WTC11 (cell line): ENCODE measurements around the gene USP2. TPM values are rescaled to one million over a fixed set of nuclear protein-coding genes. Genes with fewer than 3 reads are reported as not detected.

Experiments
- ARID4B ChIP-seq: sonication (generic); formaldehyde crosslinking; IDR thresholded peaks from 2 replicates; pipeline ENCODE4 v1.8.0; 2023; ENCODE audit warnings: missing genetic modification reagents, mild to moderate bottlenecking, borderline replicate concordance
- CBFB ChIP-seq: sonication (generic); formaldehyde crosslinking; IDR thresholded peaks from 2 replicates; pipeline ENCODE4 v1.8.1; 2022; ENCODE audit warnings: mild to moderate bottlenecking, low read depth, missing genetic modification reagents
- CREM ChIP-seq: sonication (generic); formaldehyde crosslinking; IDR thresholded peaks from 2 replicates; pipeline ENCODE4 v1.8.1; 2022; ENCODE audit warnings: mild to moderate bottlenecking, missing genetic modification reagents, moderate library complexity
- E2F4 ChIP-seq: sonication (generic); formaldehyde crosslinking; IDR thresholded peaks from 2 replicates; pipeline ENCODE4 v1.8.1; 2022; ENCODE audit warnings: low read depth, mild to moderate bottlenecking, moderate library complexity, missing genetic modification reagents, borderline replicate concordance
- FOXP1 ChIP-seq: sonication (generic); formaldehyde crosslinking; IDR thresholded peaks from 2 replicates; pipeline ENCODE4 v1.8.0; 2022; ENCODE audit warnings: missing genetic modification reagents, mild to moderate bottlenecking, moderate library complexity, borderline replicate concordance
- GTF2I ChIP-seq: fragments of 250-450 bp; sonication (Bioruptor Pico); conservative IDR thresholded peaks from 2 replicates; pipeline ENCODE4 v1.4.0; 2021; ENCODE audit warnings: mild to moderate bottlenecking
- IRF1 ChIP-seq: sonication (generic); formaldehyde crosslinking; IDR thresholded peaks from 2 replicates; pipeline ENCODE4 v1.8.0; 2023; ENCODE audit warnings: missing genetic modification reagents
- JAZF1 ChIP-seq: fragments of 250-450 bp; sonication (Bioruptor Pico); IDR thresholded peaks from 2 replicates; pipeline ENCODE4 v1.9.0; 2021; ENCODE audit warnings: moderate library complexity, mild to moderate bottlenecking, inconsistent platforms
- JUN ChIP-seq: sonication (generic); formaldehyde crosslinking; IDR thresholded peaks from 2 replicates; pipeline ENCODE4 v1.8.0; 2023; ENCODE audit warnings: mild to moderate bottlenecking, missing genetic modification reagents
- KAT7 ChIP-seq: sonication (generic); formaldehyde crosslinking; IDR thresholded peaks from 2 replicates; pipeline ENCODE4 v1.8.1; 2023; ENCODE audit warnings: missing genetic modification reagents, mild to moderate bottlenecking, borderline replicate concordance
- NFATC4 ChIP-seq: fragments of 250-450 bp; sonication (Bioruptor Pico); IDR thresholded peaks from 2 replicates; pipeline ENCODE4 v1.9.0; 2021; ENCODE audit warnings: mild to moderate bottlenecking
- NFYB ChIP-seq: sonication (generic); formaldehyde crosslinking; conservative IDR thresholded peaks from 2 replicates; pipeline ENCODE4 v1.8.0; 2022; ENCODE audit warnings: low read depth, missing genetic modification reagents
- RELA ChIP-seq: sonication (generic); formaldehyde crosslinking; IDR thresholded peaks from 2 replicates; pipeline ENCODE4 v1.8.1; 2022; ENCODE audit warnings: missing genetic modification reagents, mild to moderate bottlenecking, borderline replicate concordance
- SMAD3 ChIP-seq: sonication (generic); formaldehyde crosslinking; IDR thresholded peaks from 2 replicates; pipeline ENCODE4 v1.8.0; 2022; ENCODE audit warnings: missing genetic modification reagents, mild to moderate bottlenecking, borderline replicate concordance
- SMAD4 ChIP-seq: sonication (generic); formaldehyde crosslinking; IDR thresholded peaks from 2 replicates; pipeline ENCODE4 v1.8.0; 2022; ENCODE audit warnings: mild to moderate bottlenecking, missing genetic modification reagents
- SP1 ChIP-seq: sonication (generic); formaldehyde crosslinking; conservative IDR thresholded peaks from 2 replicates; pipeline ENCODE4 v1.8.1; 2022; ENCODE audit warnings: missing genetic modification reagents
- TCF7 ChIP-seq: sonication (generic); formaldehyde crosslinking; IDR thresholded peaks from 2 replicates; pipeline ENCODE4 v1.8.0; 2022; ENCODE audit warnings: mild to moderate bottlenecking, low read depth, missing genetic modification reagents, moderate library complexity
- TEAD1 ChIP-seq: sonication (generic); formaldehyde crosslinking; IDR thresholded peaks from 2 replicates; pipeline ENCODE4 v1.8.0; 2022; ENCODE audit warnings: mild to moderate bottlenecking, missing genetic modification reagents
- USF1 ChIP-seq: sonication (generic); formaldehyde crosslinking; IDR thresholded peaks from 2 replicates; pipeline ENCODE4 v1.8.0; 2022; ENCODE audit warnings: mild to moderate bottlenecking, missing genetic modification reagents
- ZBTB21 ChIP-seq: sonication (generic); formaldehyde crosslinking; IDR thresholded peaks from 2 replicates; pipeline ENCODE4 v1.8.1; 2023; ENCODE audit warnings: mild to moderate bottlenecking, missing genetic modification reagents, borderline replicate concordance
- ZNF121 ChIP-seq: sonication (generic); formaldehyde crosslinking; IDR thresholded peaks from 2 replicates; pipeline ENCODE4 v1.8.0; 2023; ENCODE audit warnings: missing genetic modification reagents
- ZNF396 ChIP-seq: fragments of 250-450 bp; sonication (Bioruptor Pico); IDR thresholded peaks from 2 replicates; pipeline ENCODE4 v1.8.0; 2021; ENCODE audit warnings: mild to moderate bottlenecking, moderate library complexity, borderline replicate concordance
- ZNF423 ChIP-seq: fragments of 250-450 bp; sonication (Bioruptor Pico); IDR thresholded peaks from 2 replicates; pipeline ENCODE4 v2.1.2; 2022; ENCODE audit warnings: mild to moderate bottlenecking, moderate library complexity
- total RNA-seq: library from RNA; stranded (reverse); gene quantifications from 3 replicates; pipeline ENCODE4 v1.2.3, GENCODE V29; 2021
- TF ChIP-seq, protein P1 (sequence below): sonication (generic); formaldehyde crosslinking; IDR thresholded peaks from 2 replicates; pipeline ENCODE4 v1.8.1; 2023; ENCODE audit warnings: mild to moderate bottlenecking, missing genetic modification reagents, moderate library complexity
- TF ChIP-seq, protein P2 (sequence below): fragments of 250-450 bp; sonication (Bioruptor Pico); IDR thresholded peaks from 2 replicates; pipeline ENCODE4 v1.9.0; 2021; ENCODE audit warnings: mild to moderate bottlenecking
- TF ChIP-seq, protein P3 (sequence below): sonication (generic); formaldehyde crosslinking; IDR thresholded peaks from 2 replicates; pipeline ENCODE4 v1.8.1; 2023; ENCODE audit warnings: mild to moderate bottlenecking, missing genetic modification reagents, borderline replicate concordance

The USP2 gene
- total RNA-seq, 1 experiment from 2014 or later: 8.0 TPM

DNA sequence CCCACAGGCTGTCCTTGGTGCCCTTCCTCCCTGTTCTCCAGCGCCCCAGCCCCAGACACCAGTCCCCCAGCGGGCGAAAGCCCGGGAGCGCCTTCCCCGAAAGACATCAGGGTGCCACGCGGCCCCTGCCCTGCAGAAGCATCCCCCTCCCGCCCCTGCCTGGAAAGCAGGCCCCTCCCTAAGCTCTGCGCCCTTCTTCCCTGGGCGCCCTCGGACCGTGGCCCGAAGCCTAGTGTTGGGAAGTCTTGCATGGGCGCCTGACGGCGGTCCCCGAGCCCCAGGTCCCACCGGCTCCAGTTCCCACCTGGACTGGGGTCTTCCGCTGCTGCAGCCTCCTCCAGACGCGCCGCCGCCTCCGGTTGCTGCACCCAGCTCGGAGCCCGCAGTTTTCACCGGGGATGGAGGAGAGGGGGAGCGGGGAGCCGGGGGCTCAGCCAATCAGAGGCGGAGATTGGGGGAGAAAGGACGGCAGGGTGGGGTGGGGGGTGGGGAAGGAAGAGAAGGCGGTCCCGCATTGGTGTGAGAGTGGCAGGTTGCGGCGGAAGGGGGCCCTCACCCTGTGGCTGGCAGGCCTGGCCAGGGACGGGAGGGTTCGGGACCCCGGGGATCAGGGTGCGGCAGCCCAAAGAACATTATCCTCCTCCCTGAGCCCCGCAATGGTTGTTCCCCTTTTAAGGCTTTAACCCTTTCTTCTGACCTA lies 41.5 kb upstream of the USP2 start, which contains the start of gene THY1 (continued):
- TF ChIP-seq JAZF1 (no peak), ZNF121 (no peak), SP1 (CRISPR knock-in tag) (peak; percentile 48), TEAD1 (peak; percentile 30; the same call in 1 of the 2 replicates), KAT7 (no peak), SMAD4 (no peak), GTF2I (CRISPR knock-in tag) (no peak), CBFB (CRISPR knock-in tag) (no peak), ZNF423 (CRISPR knock-in tag) (no peak), E2F4 (CRISPR knock-in tag) (no peak), TCF7 (CRISPR knock-in tag) (no peak), NFYB (CRISPR knock-in tag) (peak; percentile 27), ARID4B (peak; percentile 66; the same call in 1 of the 2 replicates), RELA (no peak), FOXP1 (CRISPR knock-in tag) (peak; percentile 44; the same call in 1 of the 2 replicates), SMAD3 (CRISPR knock-in tag) (peak; percentile 35; the same call in 1 of the 2 replicates), ZNF396 (CRISPR knock-in tag) (no peak), NFATC4 (no peak), USF1 (CRISPR knock-in tag) (no peak), JUN (CRISPR knock-in tag) (0 out of 2 replicates have a peak, but pooled peaks have one; percentile 68), ZBTB21 (CRISPR knock-in tag) (no peak), IRF1 (CRISPR knock-in tag) (no peak), CREM (CRISPR knock-in tag) (no peak; the same call in 1 of the 2 replicates)
- TF ChIP-seq, protein P1, sequence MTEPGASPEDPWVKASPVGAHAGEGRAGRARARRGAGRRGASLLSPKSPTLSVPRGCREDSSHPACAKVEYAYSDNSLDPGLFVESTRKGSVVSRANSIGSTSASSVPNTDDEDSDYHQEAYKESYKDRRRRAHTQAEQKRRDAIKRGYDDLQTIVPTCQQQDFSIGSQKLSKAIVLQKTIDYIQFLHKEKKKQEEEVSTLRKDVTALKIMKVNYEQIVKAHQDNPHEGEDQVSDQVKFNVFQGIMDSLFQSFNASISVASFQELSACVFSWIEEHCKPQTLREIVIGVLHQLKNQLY (CRISPR knock-in tag): no peak
- TF ChIP-seq, protein P2, sequence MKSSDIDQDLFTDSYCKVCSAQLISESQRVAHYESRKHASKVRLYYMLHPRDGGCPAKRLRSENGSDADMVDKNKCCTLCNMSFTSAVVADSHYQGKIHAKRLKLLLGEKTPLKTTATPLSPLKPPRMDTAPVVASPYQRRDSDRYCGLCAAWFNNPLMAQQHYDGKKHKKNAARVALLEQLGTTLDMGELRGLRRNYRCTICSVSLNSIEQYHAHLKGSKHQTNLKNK (CRISPR knock-in tag): no peak
- TF ChIP-seq, protein P3, sequence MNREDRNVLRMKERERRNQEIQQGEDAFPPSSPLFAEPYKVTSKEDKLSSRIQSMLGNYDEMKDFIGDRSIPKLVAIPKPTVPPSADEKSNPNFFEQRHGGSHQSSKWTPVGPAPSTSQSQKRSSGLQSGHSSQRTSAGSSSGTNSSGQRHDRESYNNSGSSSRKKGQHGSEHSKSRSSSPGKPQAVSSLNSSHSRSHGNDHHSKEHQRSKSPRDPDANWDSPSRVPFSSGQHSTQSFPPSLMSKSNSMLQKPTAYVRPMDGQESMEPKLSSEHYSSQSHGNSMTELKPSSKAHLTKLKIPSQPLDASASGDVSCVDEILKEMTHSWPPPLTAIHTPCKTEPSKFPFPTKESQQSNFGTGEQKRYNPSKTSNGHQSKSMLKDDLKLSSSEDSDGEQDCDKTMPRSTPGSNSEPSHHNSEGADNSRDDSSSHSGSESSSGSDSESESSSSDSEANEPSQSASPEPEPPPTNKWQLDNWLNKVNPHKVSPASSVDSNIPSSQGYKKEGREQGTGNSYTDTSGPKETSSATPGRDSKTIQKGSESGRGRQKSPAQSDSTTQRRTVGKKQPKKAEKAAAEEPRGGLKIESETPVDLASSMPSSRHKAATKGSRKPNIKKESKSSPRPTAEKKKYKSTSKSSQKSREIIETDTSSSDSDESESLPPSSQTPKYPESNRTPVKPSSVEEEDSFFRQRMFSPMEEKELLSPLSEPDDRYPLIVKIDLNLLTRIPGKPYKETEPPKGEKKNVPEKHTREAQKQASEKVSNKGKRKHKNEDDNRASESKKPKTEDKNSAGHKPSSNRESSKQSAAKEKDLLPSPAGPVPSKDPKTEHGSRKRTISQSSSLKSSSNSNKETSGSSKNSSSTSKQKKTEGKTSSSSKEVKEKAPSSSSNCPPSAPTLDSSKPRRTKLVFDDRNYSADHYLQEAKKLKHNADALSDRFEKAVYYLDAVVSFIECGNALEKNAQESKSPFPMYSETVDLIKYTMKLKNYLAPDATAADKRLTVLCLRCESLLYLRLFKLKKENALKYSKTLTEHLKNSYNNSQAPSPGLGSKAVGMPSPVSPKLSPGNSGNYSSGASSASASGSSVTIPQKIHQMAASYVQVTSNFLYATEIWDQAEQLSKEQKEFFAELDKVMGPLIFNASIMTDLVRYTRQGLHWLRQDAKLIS: no peak
